CD14-positive monocyte (primary cell): Measurements from ENCODE around the gene CHID1. TPM values are rescaled to one million over a fixed set of nuclear protein-coding genes. Genes with fewer than 3 reads are reported as not detected.
A peak's percentile ranks its signal among the peaks of the same experiment; 100 is the strongest.

Experiments
- DNase-seq, 3 donors: peaks; one replicate each; pipeline ENCODE4 v3.0.0-alpha.2; 2011 to 2022
- H2AFZ ChIP-seq: 2 replicates; pipeline ENCODE4 v1.6.0; 2012; ENCODE audit warnings: mild to moderate bottlenecking, low read depth, low read length, inconsistent platforms; ENCODE audit not compliant: insufficient read depth, poor library complexity, severe bottlenecking
- H3K27ac ChIP-seq, 2 donors: 1 replicate in 1 of 2; 2 replicates in 1 of 2; pipeline ENCODE4 v1.5.1; 2012 to 2013; ENCODE audit warnings: low read length in 2 of 2, control low read depth in 1 of 2, inconsistent platforms in 1 of 2, low read depth in 1 of 2, mild to moderate bottlenecking in 1 of 2
- H3K27me3 ChIP-seq, 2 donors: one replicate each; pipeline versions ENCODE4 v1.6.0 to v1.6.1; 2011 to 2013; ENCODE audit warnings: low read length in 2 of 2; ENCODE audit not compliant: control insufficient read depth in 2 of 2, insufficient read depth in 2 of 2
- H3K36me3 ChIP-seq, 2 donors: replicated peaks in 1 of 2; 1 replicate in 1 of 2; 2 replicates in 1 of 2; pipeline versions ENCODE4 v1.5.1 to v1.6.1; 2012 to 2013; ENCODE audit warnings: low read length in 2 of 2, control low read depth in 1 of 2, inconsistent platforms in 1 of 2, mild to moderate bottlenecking in 1 of 2; ENCODE audit not compliant: insufficient read depth in 2 of 2, control insufficient read depth in 1 of 2
- H3K4me1 ChIP-seq, 2 donors: 1 replicate in 1 of 2; 2 replicates in 1 of 2; pipeline versions ENCODE4 v1.5.1 to v1.6.1; 2012 to 2013; ENCODE audit warnings: low read length in 2 of 2, control low read depth in 1 of 2, inconsistent platforms in 1 of 2, mild to moderate bottlenecking in 1 of 2, moderate library complexity in 1 of 2; ENCODE audit not compliant: insufficient read depth in 2 of 2, control insufficient read depth in 1 of 2
- H3K4me2 ChIP-seq: replicated peaks from 2 replicates; pipeline ENCODE3; 2012; ENCODE audit warnings: low read length, moderate library complexity, mild to moderate bottlenecking; ENCODE audit not compliant: poor library complexity, severe bottlenecking; ENCODE audit errors: extremely low read depth
- H3K4me3 ChIP-seq, 3 experiments: fragments of 200-600 bp in 1 of 3; sonication (generic) in 1 of 3; replicated peaks in 1 of 3; 1 replicate in 2 of 3; 2 replicates in 1 of 3; pipeline ENCODE4 v1.5.1; 2011 to 2013; ENCODE audit warnings: low read length in 3 of 3, mild to moderate bottlenecking in 3 of 3, control low read depth in 2 of 3, low read depth in 2 of 3, inconsistent platforms in 1 of 3, moderate library complexity in 1 of 3
- H3K79me2 ChIP-seq: 2 replicates; pipeline ENCODE4 v1.6.0; 2012; ENCODE audit warnings: mild to moderate bottlenecking, control low read depth, inconsistent platforms, low read length, moderate library complexity; ENCODE audit not compliant: insufficient read depth
- H3K9ac ChIP-seq: 2 replicates; pipeline ENCODE4 v1.6.0; 2017; ENCODE audit warnings: low read length, mild to moderate bottlenecking; ENCODE audit not compliant: insufficient read depth, poor library complexity, severe bottlenecking
- H3K9me3 ChIP-seq, 2 donors: replicated peaks in 1 of 2; 1 replicate in 1 of 2; 2 replicates in 1 of 2; pipeline versions ENCODE4 v1.5.1 to v1.6.1; 2012 to 2013; ENCODE audit warnings: low read length in 2 of 2, control low read depth in 1 of 2; ENCODE audit not compliant: control insufficient read depth in 1 of 2, insufficient read depth in 1 of 2
- H4K20me1 ChIP-seq: 2 replicates; pipeline ENCODE4 v1.6.0; 2012; ENCODE audit warnings: mild to moderate bottlenecking, low read length, control low read depth, moderate library complexity; ENCODE audit not compliant: insufficient read depth
- H3K27ac Mint-ChIP-seq, 7 donors: one replicate each; pipeline ENCODE4 v1.8.0; 2020; ENCODE audit warnings: mild to moderate bottlenecking in 7 of 7, mixed read lengths in 7 of 7, moderate library complexity in 6 of 7, inconsistent platforms in 2 of 7
- H3K27me3 Mint-ChIP-seq, 3 donors: one replicate each; pipeline ENCODE4 v1.8.0; 2021 to 2022; ENCODE audit warnings: low read depth in 3 of 3, mild to moderate bottlenecking in 3 of 3, mixed read lengths in 3 of 3, moderate library complexity in 3 of 3, inconsistent platforms in 1 of 3
- H3K36me3 Mint-ChIP-seq, 2 donors: one replicate each; pipeline ENCODE4 v1.8.0; 2020; ENCODE audit warnings: mixed read lengths in 2 of 2, inconsistent platforms in 1 of 2, mild to moderate bottlenecking in 1 of 2
- H3K4me1 Mint-ChIP-seq: one replicate; pipeline ENCODE4 v1.8.0; 2020; ENCODE audit warnings: mild to moderate bottlenecking, mixed read lengths
- H3K4me3 Mint-ChIP-seq, 2 donors: one replicate each; pipeline ENCODE4 v1.8.0; 2020; ENCODE audit warnings: mild to moderate bottlenecking in 2 of 2, mixed read lengths in 2 of 2, moderate library complexity in 1 of 2
- H3K9me3 Mint-ChIP-seq, 7 donors: one replicate each; pipeline ENCODE4 v1.8.0; 2020 to 2022; ENCODE audit warnings: mixed read lengths in 7 of 7, mild to moderate bottlenecking in 6 of 7, moderate library complexity in 6 of 7, inconsistent platforms in 2 of 7
- WGBS: methylation state at CpG from one replicate; pipeline ENCODE4 v1.1.5; 2013; ENCODE audit warnings: missing lambda C conversion rate; ENCODE audit not compliant: insufficient coverage; 5-methylcytosine and 5-hydroxymethylcytosine counted together
- intact Hi-C, 2 donors: fragments of 100-400 bp; cut with micrococcal nuclease; formaldehyde crosslinking; loops; one replicate each; pipeline versions ENCODE4 v1.15.0 to v1.15.1; 2023
- polyA plus RNA-seq, 3 donors: library from polyadenylated mRNA; depleted of rRNA in 1 of 3; unstranded in 2 of 3; stranded (reverse) in 1 of 3; fragments of 300-500 nt in 2 of 3; fragments of >200 nt in 1 of 3; fragmentation: Illumina TruSeq in 2 of 3; gene quantifications; 1 replicate in 2 of 3; 2 replicates in 1 of 3; pipeline ENCODE4 v1.2.3, GENCODE V29; 2012 to 2021
- TF ChIP-seq, protein P1 (sequence below): fragments of 200-600 bp; IDR thresholded peaks from one replicate; pipeline ENCODE4 v1.8.0; 2022; ENCODE audit warnings: antibody characterized with exemption, mild to moderate bottlenecking

The CHID1 gene
- polyA plus RNA-seq, 3 donors, result 23.2 to 45.4 (median 45.0) TPM

DNA sequence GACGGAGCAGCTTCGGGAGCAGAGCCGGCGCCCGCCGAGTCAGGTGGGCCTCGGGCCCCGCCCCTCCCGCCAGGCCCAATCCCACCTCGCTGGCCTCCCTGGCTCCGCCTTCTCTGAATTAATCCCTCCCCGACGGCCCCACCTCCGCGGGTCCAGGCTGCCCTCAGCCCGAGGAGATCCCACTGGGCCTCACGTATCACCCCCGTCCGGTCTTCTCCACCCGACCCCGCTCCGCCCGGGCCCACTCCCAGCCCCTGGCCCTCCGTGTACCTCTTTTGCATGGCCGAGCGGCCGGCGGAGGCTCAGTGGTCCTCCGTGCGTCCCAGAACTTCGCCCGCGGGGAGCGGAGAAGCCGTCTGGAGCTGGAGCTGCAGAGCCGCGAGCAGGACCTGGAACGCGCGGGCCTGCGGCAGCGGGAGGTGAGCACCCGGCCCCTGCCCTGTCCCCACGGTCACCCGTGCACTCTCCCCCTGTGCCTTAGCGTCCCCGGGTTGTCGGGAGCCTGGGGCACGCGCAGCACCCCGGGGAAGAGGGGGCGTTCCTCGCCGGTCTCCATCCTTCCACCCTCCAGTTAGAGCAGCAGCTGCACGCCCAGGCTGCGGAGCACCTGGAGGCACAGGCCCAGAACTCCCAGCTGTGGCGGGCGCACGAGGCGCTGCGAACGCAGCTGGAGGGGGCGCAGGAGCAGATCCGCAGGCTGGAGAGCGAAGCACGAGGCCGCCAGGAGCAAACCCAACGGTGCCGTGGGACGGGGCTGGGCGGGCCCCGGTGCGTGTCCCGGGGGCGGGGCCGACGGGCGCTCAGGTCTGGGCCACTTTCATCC lies 80.1 kb downstream of the CHID1 start:
- H3K79me2 ChIP-seq, result peaks cover 21% of the 10 kb centered on the region
- peaks cover under 1 to 4% of the 10 kb centered on the region in 2 donors for H3K36me3 ChIP-seq
- peaks cover 0 to 21% (median 1%) of the 10 kb centered on the region in 7 donors for H3K9me3 Mint-ChIP-seq
- WGBS, result 1% methylated on average over 67 of the region's 78 CpGs
- peaks cover 50% of the 10 kb centered on the region for H4K20me1 ChIP-seq
- H3K27me3 ChIP-seq, result peaks cover 10 to 65% of the 10 kb centered on the region in 2 donors
- no peaks in the 10 kb centered on the region for H3K9me3 ChIP-seq
- peak overlapping the region; percentile 78 to 92 for H3K4me3 Mint-ChIP-seq
- H3K27me3 Mint-ChIP-seq, result peaks cover 47 to 80% (median 51%) of the 10 kb centered on the region in 3 donors
- H3K4me2 ChIP-seq, result peak overlapping the region; percentile 89
- intact Hi-C loops, result no loop called here
- H3K4me1 Mint-ChIP-seq, result peaks cover 71% of the 10 kb centered on the region
- DNase-seq, result peak in 1 of 3 donors; percentile 38
- H3K36me3 Mint-ChIP-seq, result peaks cover 6 to 10% of the 10 kb centered on the region in 2 donors
- H3K27ac Mint-ChIP-seq, result peak overlapping the region in 1 of 7 donors; percentile 24
- peak overlapping the region; percentile 31 for H3K9ac ChIP-seq
- peaks cover 84 to 95% of the 10 kb centered on the region in 2 donors for H3K4me1 ChIP-seq
- H3K27ac ChIP-seq, result no peak overlapping the region
- TF ChIP-seq, protein P1, sequence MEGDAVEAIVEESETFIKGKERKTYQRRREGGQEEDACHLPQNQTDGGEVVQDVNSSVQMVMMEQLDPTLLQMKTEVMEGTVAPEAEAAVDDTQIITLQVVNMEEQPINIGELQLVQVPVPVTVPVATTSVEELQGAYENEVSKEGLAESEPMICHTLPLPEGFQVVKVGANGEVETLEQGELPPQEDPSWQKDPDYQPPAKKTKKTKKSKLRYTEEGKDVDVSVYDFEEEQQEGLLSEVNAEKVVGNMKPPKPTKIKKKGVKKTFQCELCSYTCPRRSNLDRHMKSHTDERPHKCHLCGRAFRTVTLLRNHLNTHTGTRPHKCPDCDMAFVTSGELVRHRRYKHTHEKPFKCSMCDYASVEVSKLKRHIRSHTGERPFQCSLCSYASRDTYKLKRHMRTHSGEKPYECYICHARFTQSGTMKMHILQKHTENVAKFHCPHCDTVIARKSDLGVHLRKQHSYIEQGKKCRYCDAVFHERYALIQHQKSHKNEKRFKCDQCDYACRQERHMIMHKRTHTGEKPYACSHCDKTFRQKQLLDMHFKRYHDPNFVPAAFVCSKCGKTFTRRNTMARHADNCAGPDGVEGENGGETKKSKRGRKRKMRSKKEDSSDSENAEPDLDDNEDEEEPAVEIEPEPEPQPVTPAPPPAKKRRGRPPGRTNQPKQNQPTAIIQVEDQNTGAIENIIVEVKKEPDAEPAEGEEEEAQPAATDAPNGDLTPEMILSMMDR, result no peak
- H2AFZ ChIP-seq, result peak overlapping the region; percentile 54
- H3K4me3 ChIP-seq, result peak overlapping the region in 1 of 3 experiments; percentile 77

DNA sequence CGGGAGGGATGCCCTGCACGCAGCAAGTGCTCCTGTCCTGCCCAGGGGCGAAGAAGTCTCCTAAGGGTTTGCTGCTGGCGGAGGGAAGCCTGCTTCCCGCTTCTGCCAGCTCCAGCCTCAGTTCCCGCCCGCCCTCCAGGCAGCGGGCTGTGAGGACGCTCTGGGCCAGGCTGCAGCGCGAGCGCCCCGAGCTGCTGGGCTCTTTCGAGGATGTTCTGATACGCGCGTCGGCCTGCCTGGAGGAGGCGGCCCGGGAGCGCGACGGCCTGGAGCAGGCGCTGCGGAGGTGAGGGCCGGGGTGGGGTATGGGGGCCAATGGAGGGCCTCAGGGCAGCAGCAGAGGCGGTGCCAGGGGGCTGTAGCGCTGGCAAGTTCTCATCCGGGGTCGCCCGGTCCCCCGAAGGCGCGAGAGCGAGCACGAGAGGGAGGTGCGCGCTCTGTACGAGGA lies 80.7 kb downstream of the CHID1 start:
- H3K4me3 ChIP-seq, result peak overlapping the region; percentile 29 to 77 (median 43)
- intact Hi-C loops, result no loop called here
- H3K36me3 ChIP-seq, result peaks cover 6 to 10% of the 10 kb centered on the region in 2 donors
- H3K4me2 ChIP-seq, result peak overlapping the region; percentile 89
- H3K9me3 ChIP-seq, result no peaks in the 10 kb centered on the region
- H3K9ac ChIP-seq, result peak overlapping the region; percentile 31
- peaks cover 10 to 61% of the 10 kb centered on the region in 2 donors for H3K27me3 ChIP-seq
- peak overlapping the region; percentile 78 to 92 for H3K4me3 Mint-ChIP-seq
- peaks cover 18% of the 10 kb centered on the region for H3K79me2 ChIP-seq
- H3K4me1 ChIP-seq, result peaks cover 82 to 94% of the 10 kb centered on the region in 2 donors
- TF ChIP-seq, protein P1, result no peak
- peaks cover 70% of the 10 kb centered on the region for H3K4me1 Mint-ChIP-seq
- under 1% methylated on average over 39 of the region's 39 CpGs for WGBS
- H3K27ac Mint-ChIP-seq, result no peak overlapping the region
- DNase-seq, result no peak
- peaks cover 0 to 18% (median 1%) of the 10 kb centered on the region in 7 donors for H3K9me3 Mint-ChIP-seq
- H3K27ac ChIP-seq, result no peak overlapping the region
- peaks cover 12 to 17% of the 10 kb centered on the region in 2 donors for H3K36me3 Mint-ChIP-seq
- peak overlapping the region; percentile 54 for H2AFZ ChIP-seq
- H3K27me3 Mint-ChIP-seq, result peaks cover 47 to 74% (median 52%) of the 10 kb centered on the region in 3 donors
- peaks cover 50% of the 10 kb centered on the region for H4K20me1 ChIP-seq
